CD14-positive monocyte (primary cell): Measurements from ENCODE around the gene MCM3AP. TPM values are rescaled to one million over a fixed set of nuclear protein-coding genes. Genes with fewer than 3 reads are reported as not detected.

ENCODE experiments used
- DNase-seq, 3 donors: peaks; one replicate each; pipeline ENCODE4 v3.0.0-alpha.2; 2011 to 2022
- H2AFZ ChIP-seq: 2 replicates; pipeline ENCODE4 v1.6.0; 2012; ENCODE audit warnings: mild to moderate bottlenecking, low read depth, low read length, inconsistent platforms; ENCODE audit not compliant: insufficient read depth, poor library complexity, severe bottlenecking
- H3K27ac ChIP-seq, 2 donors: 1 replicate in 1 of 2; 2 replicates in 1 of 2; pipeline ENCODE4 v1.5.1; 2012 to 2013; ENCODE audit warnings: low read length in 2 of 2, control low read depth in 1 of 2, inconsistent platforms in 1 of 2, low read depth in 1 of 2, mild to moderate bottlenecking in 1 of 2
- H3K27me3 ChIP-seq, 2 donors: one replicate each; pipeline versions ENCODE4 v1.6.0 to v1.6.1; 2011 to 2013; ENCODE audit warnings: low read length in 2 of 2; ENCODE audit not compliant: control insufficient read depth in 2 of 2, insufficient read depth in 2 of 2
- H3K36me3 ChIP-seq, 2 donors: replicated peaks in 1 of 2; 1 replicate in 1 of 2; 2 replicates in 1 of 2; pipeline versions ENCODE4 v1.5.1 to v1.6.1; 2012 to 2013; ENCODE audit warnings: low read length in 2 of 2, control low read depth in 1 of 2, inconsistent platforms in 1 of 2, mild to moderate bottlenecking in 1 of 2; ENCODE audit not compliant: insufficient read depth in 2 of 2, control insufficient read depth in 1 of 2
- H3K4me1 ChIP-seq, 2 donors: 1 replicate in 1 of 2; 2 replicates in 1 of 2; pipeline versions ENCODE4 v1.5.1 to v1.6.1; 2012 to 2013; ENCODE audit warnings: low read length in 2 of 2, control low read depth in 1 of 2, inconsistent platforms in 1 of 2, mild to moderate bottlenecking in 1 of 2, moderate library complexity in 1 of 2; ENCODE audit not compliant: insufficient read depth in 2 of 2, control insufficient read depth in 1 of 2
- H3K4me2 ChIP-seq: replicated peaks from 2 replicates; pipeline ENCODE3; 2012; ENCODE audit warnings: low read length, moderate library complexity, mild to moderate bottlenecking; ENCODE audit not compliant: poor library complexity, severe bottlenecking; ENCODE audit errors: extremely low read depth
- H3K4me3 ChIP-seq, 3 experiments: fragments of 200-600 bp in 1 of 3; sonication (generic) in 1 of 3; replicated peaks in 1 of 3; 1 replicate in 2 of 3; 2 replicates in 1 of 3; pipeline ENCODE4 v1.5.1; 2011 to 2013; ENCODE audit warnings: low read length in 3 of 3, mild to moderate bottlenecking in 3 of 3, control low read depth in 2 of 3, low read depth in 2 of 3, inconsistent platforms in 1 of 3, moderate library complexity in 1 of 3
- H3K79me2 ChIP-seq: 2 replicates; pipeline ENCODE4 v1.6.0; 2012; ENCODE audit warnings: mild to moderate bottlenecking, control low read depth, inconsistent platforms, low read length, moderate library complexity; ENCODE audit not compliant: insufficient read depth
- H3K9ac ChIP-seq: 2 replicates; pipeline ENCODE4 v1.6.0; 2017; ENCODE audit warnings: low read length, mild to moderate bottlenecking; ENCODE audit not compliant: insufficient read depth, poor library complexity, severe bottlenecking
- H3K9me3 ChIP-seq, 2 donors: replicated peaks in 1 of 2; 1 replicate in 1 of 2; 2 replicates in 1 of 2; pipeline versions ENCODE4 v1.5.1 to v1.6.1; 2012 to 2013; ENCODE audit warnings: low read length in 2 of 2, control low read depth in 1 of 2; ENCODE audit not compliant: control insufficient read depth in 1 of 2, insufficient read depth in 1 of 2
- H4K20me1 ChIP-seq: 2 replicates; pipeline ENCODE4 v1.6.0; 2012; ENCODE audit warnings: mild to moderate bottlenecking, low read length, control low read depth, moderate library complexity; ENCODE audit not compliant: insufficient read depth
- H3K27ac Mint-ChIP-seq, 7 donors: one replicate each; pipeline ENCODE4 v1.8.0; 2020; ENCODE audit warnings: mild to moderate bottlenecking in 7 of 7, mixed read lengths in 7 of 7, moderate library complexity in 6 of 7, inconsistent platforms in 2 of 7
- H3K27me3 Mint-ChIP-seq, 3 donors: one replicate each; pipeline ENCODE4 v1.8.0; 2021 to 2022; ENCODE audit warnings: low read depth in 3 of 3, mild to moderate bottlenecking in 3 of 3, mixed read lengths in 3 of 3, moderate library complexity in 3 of 3, inconsistent platforms in 1 of 3
- H3K36me3 Mint-ChIP-seq, 2 donors: one replicate each; pipeline ENCODE4 v1.8.0; 2020; ENCODE audit warnings: mixed read lengths in 2 of 2, inconsistent platforms in 1 of 2, mild to moderate bottlenecking in 1 of 2
- H3K4me1 Mint-ChIP-seq: one replicate; pipeline ENCODE4 v1.8.0; 2020; ENCODE audit warnings: mild to moderate bottlenecking, mixed read lengths
- H3K4me3 Mint-ChIP-seq, 2 donors: one replicate each; pipeline ENCODE4 v1.8.0; 2020; ENCODE audit warnings: mild to moderate bottlenecking in 2 of 2, mixed read lengths in 2 of 2, moderate library complexity in 1 of 2
- H3K9me3 Mint-ChIP-seq, 7 donors: one replicate each; pipeline ENCODE4 v1.8.0; 2020 to 2022; ENCODE audit warnings: mixed read lengths in 7 of 7, mild to moderate bottlenecking in 6 of 7, moderate library complexity in 6 of 7, inconsistent platforms in 2 of 7
- CTCF ChIP-seq: fragments of 200-600 bp; IDR thresholded peaks from one replicate; pipeline ENCODE4 v1.8.0; 2022; ENCODE audit warnings: antibody characterized with exemption, mild to moderate bottlenecking
- WGBS: methylation state at CpG from one replicate; pipeline ENCODE4 v1.1.5; 2013; ENCODE audit warnings: missing lambda C conversion rate; ENCODE audit not compliant: insufficient coverage; 5-methylcytosine and 5-hydroxymethylcytosine counted together
- intact Hi-C, 2 donors: fragments of 100-400 bp; cut with micrococcal nuclease; formaldehyde crosslinking; loops; one replicate each; pipeline versions ENCODE4 v1.15.0 to v1.15.1; 2023
- polyA plus RNA-seq, 3 donors: library from polyadenylated mRNA; depleted of rRNA in 1 of 3; unstranded in 2 of 3; stranded (reverse) in 1 of 3; fragments of 300-500 nt in 2 of 3; fragments of >200 nt in 1 of 3; fragmentation: Illumina TruSeq in 2 of 3; gene quantifications; 1 replicate in 2 of 3; 2 replicates in 1 of 3; pipeline ENCODE4 v1.2.3, GENCODE V29; 2012 to 2021

The MCM3AP gene
- polyA plus RNA-seq, 3 donors = 30.9 to 62.4 (median 32.7) TPM

DNA sequence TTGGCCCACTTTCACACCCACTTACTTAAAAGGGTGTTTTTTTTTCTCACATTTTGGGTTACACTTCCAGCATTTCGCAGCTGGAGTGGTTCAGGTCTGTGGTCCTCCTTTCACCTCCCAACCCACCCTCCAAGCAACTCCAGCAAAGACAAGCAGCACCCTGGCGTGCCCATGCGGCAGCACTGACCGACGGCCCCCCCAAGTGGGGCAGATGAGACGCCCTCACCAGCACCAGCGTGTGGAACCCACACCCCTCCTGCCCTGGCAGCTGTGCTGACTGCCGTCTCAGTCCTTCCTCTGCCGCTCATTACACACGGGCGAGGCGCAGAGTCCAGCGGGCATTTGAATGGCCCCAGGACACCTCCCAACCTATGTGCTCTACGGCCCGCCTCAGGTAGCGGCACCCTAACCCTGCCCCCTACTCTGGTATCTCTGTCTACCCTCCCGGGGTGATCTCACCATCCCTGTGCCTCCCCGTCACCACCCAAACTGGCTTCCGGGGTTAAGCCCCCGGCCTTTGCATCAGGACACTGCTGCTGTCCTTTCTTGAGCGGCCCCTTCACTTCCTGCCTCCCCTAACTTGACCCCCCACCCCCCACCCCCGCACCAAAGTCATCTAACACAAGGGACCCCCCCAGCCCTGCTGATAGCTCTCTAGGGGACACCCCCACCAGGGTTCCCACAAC, 67.8 kb downstream of the MCM3AP start:
- 93% methylated on average over 19 of the region's 22 CpGs for WGBS
- peaks cover 0 to 2% (median 0%) of the 10 kb centered on the region in 7 donors for H3K9me3 Mint-ChIP-seq
- Histone ChIP-seq H3K4me2 (no peak overlapping the region), H3K27ac (no peak overlapping the region), H4K20me1 (no peaks in the 10 kb centered on the region), H3K9me3 (no peaks in the 10 kb centered on the region), H3K9ac (no peak overlapping the region), H2AFZ (no peak overlapping the region), H3K79me2 (no peaks in the 10 kb centered on the region), H3K4me3 (no peak overlapping the region), H3K27me3 (no peaks in the 10 kb centered on the region), H3K4me1 (no peaks in the 10 kb centered on the region), H3K36me3 (peaks cover 0 to 16% of the 10 kb centered on the region in 2 donors)
- H3K4me3 Mint-ChIP-seq = no peak overlapping the region
- H3K27me3 Mint-ChIP-seq = peaks cover 0 to 1% (median 0%) of the 10 kb centered on the region in 3 donors
- DNase-seq = no peak
- peak overlapping the region in 3 of 7 donors; percentile 35 to 53 (median 53) for H3K27ac Mint-ChIP-seq
- H3K4me1 Mint-ChIP-seq = no peaks in the 10 kb centered on the region
- TF ChIP-seq CTCF = no peak
- H3K36me3 Mint-ChIP-seq = peaks cover 19 to 26% of the 10 kb centered on the region in 2 donors
- intact Hi-C loops = no loop called here

- H4K20me1 ChIP-seq = no peaks in the 10 kb centered on the region
- intact Hi-C loops = no loop called here
- no peak overlapping the region for H3K27ac ChIP-seq
- DNase-seq = no peak
- peaks cover 0 to 1% (median 0%) of the 10 kb centered on the region in 3 donors for H3K27me3 Mint-ChIP-seq
- H3K79me2 ChIP-seq = no peaks in the 10 kb centered on the region
- no peak overlapping the region for H2AFZ ChIP-seq
- peaks cover 0 to 11% of the 10 kb centered on the region in 2 donors for H3K36me3 ChIP-seq
- H3K4me1 ChIP-seq = no peaks in the 10 kb centered on the region
- 97% methylated on average over 16 of the region's 16 CpGs for WGBS
- no peaks in the 10 kb centered on the region for H3K4me1 Mint-ChIP-seq
- H3K4me3 Mint-ChIP-seq = no peak overlapping the region
- H3K27ac Mint-ChIP-seq = no peak overlapping the region
- H3K4me3 ChIP-seq = no peak overlapping the region
- no peaks in the 10 kb centered on the region for H3K27me3 ChIP-seq
- H3K36me3 Mint-ChIP-seq = peaks cover 12 to 22% of the 10 kb centered on the region in 2 donors
- TF ChIP-seq CTCF = no peak
- H3K9me3 ChIP-seq = no peaks in the 10 kb centered on the region
- H3K9me3 Mint-ChIP-seq = peaks cover 0 to 2% (median 0%) of the 10 kb centered on the region in 7 donors
- H3K4me2 ChIP-seq = no peak overlapping the region
- H3K9ac ChIP-seq = no peak overlapping the region
Observed at GRCh38 chr21:46216132-46216747, 69.2 kb downstream of the MCM3AP start.
